Embryonic facial prominence (tissue), 1 donor: Measurements from ENCODE around the gene LPCAT3.
"Not testable (repeated sequence)": the region's sequence is repeated elsewhere in the genome, so short reads cannot be mapped to it uniquely, and the experiment has no call there.

Source experiments
- DNase-seq: peaks from one replicate; pipeline ENCODE4 v3.0.0-alpha.2; 2016; ENCODE audit errors: extremely low spot score

The LPCAT3 gene

GRCh38 chr12:7037411-7037810, 19.1 kb upstream of the LPCAT3 start:
- not testable (repeated sequence) for DNase-seq

GRCh38 chr12:7035463-7035862, 17.2 kb upstream of the LPCAT3 start:
- DNase-seq: no peak

- no peak for DNase-seq
These were observed 16.2 kb upstream of the LPCAT3 start for GRCh38 chr12:7034464-7034863.

DNA sequence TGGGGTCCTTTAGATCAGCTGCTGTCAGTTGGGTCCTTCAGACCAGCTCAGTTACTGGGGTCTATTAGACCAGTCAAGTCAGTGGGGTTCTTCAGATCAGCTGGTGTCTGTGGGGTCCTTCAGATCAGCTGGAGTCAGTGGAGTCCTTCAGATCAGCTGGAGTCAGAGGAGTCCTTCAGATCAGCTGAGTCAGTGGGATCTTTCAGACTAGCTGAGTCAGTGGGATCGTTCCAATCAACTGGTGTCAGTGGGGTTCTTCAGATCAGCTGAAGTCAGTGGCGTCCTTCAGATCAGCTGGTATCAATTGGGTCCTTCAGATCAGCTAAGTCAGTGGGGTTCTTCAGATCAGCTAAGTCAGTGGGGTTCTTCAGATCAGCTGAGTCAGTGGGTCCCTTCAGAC, 14.7 kb upstream of the LPCAT3 start:
- DNase-seq: no peak

DNA sequence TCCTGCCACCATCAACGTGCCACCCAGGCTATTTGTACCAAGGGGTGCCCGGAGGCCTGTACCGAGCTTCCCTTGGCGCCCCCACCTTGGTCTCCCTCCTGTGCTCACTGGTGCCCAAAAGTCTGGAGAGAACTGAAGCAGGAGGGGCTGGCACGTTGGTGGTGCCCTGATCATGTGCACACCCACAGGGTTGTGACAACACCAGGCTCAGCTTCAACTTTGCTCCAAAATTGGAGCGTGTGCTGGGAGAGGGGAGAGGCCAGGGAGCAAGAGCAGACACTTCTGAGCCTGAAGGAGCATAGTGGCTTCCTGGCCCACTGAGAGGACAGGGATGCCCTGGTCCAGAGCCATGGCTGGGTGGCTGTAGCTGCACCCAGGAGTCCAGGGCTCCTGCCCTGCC, 13.0 kb upstream of the LPCAT3 start:
- DNase-seq: no peak

- no peak for DNase-seq
These were observed 8.6 kb upstream of the LPCAT3 start for GRCh38 chr12:7026854-7027253.

- no peak for DNase-seq
These were observed 4.8 kb upstream of the LPCAT3 start for GRCh38 chr12:7023114-7023513.

DNA sequence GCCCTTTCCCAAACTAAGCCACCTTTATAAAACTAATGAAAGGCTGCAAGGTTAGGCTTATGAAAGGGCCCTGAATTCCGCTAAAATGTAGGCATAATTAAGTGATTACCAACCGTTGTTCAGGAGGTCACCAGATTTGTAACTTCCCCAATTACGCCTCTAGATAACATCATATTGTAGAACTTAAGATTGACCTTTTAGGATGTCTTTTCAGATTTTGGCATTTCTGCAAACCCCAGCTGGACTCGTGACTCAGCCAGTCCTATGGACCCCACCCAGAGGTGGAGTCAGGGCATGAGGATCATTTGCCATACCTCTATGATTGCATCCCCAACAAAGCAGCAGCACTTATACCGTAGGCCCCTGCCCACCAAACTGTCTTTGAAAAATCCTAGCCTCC, 3.7 kb upstream of the LPCAT3 start:
- no peak for DNase-seq

DNA sequence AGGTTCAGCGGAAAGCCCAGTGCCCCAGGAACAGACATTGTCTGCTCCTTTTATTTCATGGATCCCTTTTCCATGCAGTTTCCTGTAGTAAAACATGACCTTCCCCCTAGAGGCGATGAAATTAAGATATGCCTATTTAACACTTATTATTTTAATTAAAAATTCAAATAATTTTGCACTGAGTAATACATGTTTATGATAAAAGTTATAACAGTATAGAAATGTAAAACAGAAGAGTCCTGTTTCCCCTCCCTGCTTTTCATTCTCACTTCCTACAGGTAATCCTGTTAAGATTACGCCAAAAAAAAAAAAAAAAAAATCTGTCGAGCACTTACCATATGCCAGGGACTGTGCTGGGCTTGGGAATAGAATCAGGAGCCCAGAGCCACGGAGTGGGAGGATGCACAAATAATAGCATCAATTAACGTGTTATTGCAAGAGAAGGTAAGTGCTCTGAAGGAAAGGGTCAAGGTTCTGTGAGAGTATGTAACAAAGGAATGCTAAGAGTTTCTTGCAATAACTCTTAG, 830 bp upstream of the LPCAT3 start:
- no peak for DNase-seq

- DNase-seq: no peak
These were observed 366 bp downstream of the LPCAT3 start for GRCh38 chr12:7017870-7018349.

DNA sequence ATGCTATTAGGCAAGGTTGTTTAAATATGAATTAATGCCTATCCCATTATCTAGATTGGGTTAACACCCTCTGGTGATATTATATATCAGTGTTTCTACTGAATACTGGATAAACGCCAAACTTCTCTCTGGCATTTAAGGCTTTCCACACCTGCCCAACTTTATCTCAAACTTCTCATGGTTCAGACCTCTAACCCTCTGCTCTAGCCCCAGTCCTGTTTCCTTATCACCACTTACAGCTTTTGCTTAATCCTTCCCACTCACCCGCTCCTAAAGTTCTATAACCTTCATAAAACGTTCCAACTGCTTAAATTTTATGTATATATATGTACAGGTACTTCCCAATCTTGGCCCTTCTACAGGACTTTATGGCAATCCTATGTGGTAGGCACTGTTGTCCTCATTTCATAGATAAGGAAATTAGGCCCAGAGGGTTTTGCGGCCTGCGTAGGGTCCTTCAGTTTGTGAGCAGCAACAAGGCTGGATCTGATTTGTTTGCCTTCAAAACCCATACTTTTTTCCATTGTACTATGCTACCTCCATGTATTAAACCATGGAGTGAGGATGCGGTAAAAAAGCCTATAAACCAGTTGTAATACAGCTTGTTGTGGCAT, 1.2 kb downstream of the LPCAT3 start:
- DNase-seq: no peak

DNA sequence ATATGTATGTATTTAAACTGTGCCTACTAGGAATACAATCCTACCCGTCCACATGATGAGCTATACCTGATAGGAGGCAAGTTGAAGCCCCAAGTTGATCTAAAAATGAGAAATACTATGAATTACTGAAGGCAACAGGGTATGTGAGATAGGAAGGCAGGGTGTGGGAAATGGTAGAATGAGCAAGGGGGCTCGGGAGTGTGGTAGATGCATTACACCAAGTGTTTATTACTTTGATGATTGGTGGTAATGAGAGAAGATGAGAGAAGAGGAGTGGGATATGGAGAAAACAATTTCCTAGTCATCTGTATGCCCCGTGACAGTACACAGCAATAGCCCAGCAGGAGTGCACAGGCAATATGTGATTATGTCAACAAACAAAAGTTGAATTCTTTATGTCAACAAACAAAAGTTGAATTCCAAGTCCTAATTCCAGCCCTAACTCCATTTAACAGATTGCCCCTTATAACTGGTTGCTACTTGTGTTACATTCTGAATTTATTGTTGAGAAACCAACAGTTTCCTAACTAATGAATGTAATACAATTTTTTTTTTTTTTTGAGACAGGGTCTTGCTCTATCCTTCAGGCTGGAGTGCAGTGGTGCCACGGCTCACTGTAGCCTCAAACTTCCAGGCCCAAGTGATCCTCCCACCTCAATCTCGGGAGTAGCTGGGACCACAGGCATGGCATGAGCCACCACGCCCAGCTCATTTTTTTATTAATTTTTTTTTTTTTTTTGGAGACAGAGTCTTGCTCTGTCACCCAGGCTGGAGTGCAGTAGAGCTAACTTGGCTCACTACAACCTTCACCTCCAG, 2.5 kb downstream of the LPCAT3 start:
- DNase-seq: no peak

GRCh38 chr12:7013101-7013500, 5.2 kb downstream of the LPCAT3 start:
- no peak for DNase-seq

- no peak for DNase-seq
These were observed 6.2 kb downstream of the LPCAT3 start for GRCh38 chr12:7012024-7012607.

DNA sequence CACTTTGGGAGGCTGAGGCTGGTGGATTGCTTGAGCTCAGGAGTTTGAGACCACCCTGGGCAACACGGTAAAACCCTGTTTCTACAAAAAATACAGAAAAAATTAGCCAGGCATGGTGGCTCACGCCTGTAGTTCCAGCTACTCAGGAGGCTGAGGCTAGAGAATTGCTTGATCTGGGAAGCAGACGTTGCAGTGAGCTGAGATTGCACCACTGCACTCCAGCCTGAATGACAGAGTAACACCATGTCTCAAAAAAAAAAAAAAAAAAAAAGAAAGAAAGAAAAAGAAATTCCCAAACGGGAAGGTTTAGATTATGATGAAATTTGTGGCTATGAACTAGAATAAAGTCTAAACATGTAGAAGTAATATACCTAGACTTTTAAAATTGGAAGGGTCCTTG, 6.9 kb downstream of the LPCAT3 start:
- DNase-seq: not testable (repeated sequence)

DNA sequence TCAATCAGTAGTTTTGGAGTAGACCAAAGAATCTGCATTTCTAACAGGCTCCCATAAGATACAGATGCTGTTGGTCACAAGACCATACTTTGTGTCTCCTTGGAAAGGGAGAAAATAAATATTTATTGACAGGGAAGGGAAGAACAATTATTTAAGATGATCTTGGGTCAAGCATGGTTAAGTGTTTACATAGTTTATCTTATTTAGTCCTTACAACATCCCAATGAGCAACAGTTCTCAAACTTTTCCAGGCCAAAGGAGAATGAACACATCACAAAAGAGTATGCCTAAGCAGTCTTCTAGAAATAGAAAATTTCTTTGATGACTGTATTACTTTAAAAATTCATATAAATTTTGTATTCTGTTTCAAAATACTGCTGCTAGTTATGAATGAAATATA, 8.8 kb downstream of the LPCAT3 start:
- DNase-seq: no peak

- no peak for DNase-seq
These were observed 9.4 kb downstream of the LPCAT3 start for GRCh38 chr12:7008864-7009263.

DNA sequence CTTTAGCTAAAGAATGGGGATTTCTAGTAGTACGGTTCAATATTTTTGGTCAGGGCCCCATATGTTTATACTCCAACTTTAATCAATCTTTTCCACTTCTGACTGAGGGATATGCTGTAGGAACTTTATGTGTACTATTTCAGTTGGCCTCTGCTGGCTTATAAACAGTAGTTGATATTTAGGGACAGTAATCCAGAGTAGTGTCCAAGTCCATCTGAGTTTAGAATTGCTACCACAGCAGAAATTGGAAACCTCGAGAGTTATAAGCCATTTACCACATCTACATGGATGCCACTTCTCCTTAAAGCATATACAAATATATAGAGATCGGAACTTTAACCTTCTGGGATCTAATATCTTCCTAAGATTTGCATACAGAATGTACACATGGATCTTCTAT, 11.6 kb downstream of the LPCAT3 start:
- no peak for DNase-seq

- no peak for DNase-seq
These were observed 13.0 kb downstream of the LPCAT3 start for GRCh38 chr12:7005311-7005710.

DNA sequence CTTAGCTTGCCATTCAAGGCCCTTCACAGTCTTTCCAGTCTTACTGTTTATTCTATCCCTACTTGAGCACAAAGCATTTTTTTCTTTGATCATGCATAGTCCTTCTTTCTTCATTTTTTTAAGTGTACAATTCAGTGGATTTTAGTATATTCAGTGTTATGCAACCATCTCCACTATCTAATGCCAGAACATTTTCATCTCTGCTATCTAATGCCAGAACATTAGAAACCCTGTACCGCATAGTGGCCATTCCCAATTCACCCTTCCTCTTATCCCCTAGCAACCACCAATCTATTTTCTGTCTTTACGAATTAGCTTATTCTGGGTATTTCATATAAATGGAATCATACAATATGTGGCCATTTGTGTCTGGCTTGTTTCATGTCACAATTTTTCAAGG, 13.4 kb downstream of the LPCAT3 start:
- DNase-seq: no peak

- DNase-seq: no peak
These were observed 13.9 kb downstream of the LPCAT3 start for GRCh38 chr12:7004287-7004803.

DNA sequence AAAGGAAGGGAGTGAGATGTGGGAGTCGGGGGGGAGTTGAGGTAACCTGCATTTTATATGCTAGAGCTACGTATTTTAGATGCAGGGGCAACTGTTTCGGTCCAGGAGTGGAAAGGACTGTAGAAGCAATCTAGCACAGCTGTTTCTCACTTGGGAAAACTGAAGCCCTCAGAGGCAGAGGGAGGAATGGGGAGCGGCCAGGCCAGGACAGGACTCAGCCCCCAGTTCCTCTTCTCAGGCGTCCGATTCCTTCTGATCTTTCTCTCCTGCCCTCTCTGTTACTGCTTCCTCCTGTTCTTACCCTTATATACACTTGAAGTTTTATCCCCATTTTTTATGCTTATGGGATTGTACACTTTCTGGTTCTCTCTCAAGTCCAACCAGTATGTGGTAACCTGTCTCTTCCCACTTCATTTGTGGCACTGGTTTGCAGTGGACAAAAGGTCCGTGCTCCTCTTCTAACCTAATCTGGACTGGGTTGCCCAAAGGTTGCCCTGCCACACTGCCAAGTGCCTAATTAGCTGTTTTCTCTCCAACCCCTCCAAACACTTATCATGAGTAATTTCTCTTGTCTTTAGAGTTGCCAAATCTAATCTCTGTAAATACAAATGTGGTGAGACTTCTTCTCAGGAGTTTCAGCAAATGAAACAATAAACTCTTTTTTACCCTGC, 16.2 kb downstream of the LPCAT3 start:
- no peak for DNase-seq
